Measurements from ENCODE around the gene ZMIZ1. TPM values are rescaled to one million over a fixed set of nuclear protein-coding genes. Genes with fewer than 3 reads are reported as not detected.

ZMIZ1 gene
- total RNA-seq, 1 donor from 2014 or later, result 84.7 TPM

DNA sequence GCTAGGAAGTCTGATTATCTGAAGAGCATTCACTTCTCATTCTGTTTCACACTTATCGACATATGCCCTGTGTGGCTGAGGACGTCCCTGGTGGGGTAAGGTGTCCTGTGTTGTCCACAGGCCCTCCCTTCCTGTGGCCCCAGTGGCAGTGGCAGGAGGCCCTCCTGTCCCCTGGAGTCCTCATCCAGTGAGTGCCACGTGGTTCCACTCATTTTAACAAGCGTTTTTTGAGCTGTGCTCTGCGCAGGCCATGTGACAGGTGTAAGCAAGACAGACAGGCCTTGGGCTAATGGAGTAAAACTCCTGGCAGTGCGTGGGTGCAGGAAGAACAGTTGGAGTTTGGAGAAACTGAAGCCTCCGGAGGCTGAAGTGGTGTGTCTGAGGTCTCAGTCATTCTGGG, 239.2 kb downstream of the ZMIZ1 start:
- peaks cover 91% of the 10 kb centered on the region for H3K36me3 ChIP-seq
- no peak for DNase-seq
- intact Hi-C loops (cut with DNase I), result no loop called here
- H3K9me3 ChIP-seq, result no peaks in the 10 kb centered on the region
- no peak overlapping the region for H3K27ac ChIP-seq
- H3K27me3 ChIP-seq, result no peaks in the 10 kb centered on the region
- ATAC-seq, result no peak
- H3K4me1 ChIP-seq, result no peaks in the 10 kb centered on the region
- TF ChIP-seq, protein P1, sequence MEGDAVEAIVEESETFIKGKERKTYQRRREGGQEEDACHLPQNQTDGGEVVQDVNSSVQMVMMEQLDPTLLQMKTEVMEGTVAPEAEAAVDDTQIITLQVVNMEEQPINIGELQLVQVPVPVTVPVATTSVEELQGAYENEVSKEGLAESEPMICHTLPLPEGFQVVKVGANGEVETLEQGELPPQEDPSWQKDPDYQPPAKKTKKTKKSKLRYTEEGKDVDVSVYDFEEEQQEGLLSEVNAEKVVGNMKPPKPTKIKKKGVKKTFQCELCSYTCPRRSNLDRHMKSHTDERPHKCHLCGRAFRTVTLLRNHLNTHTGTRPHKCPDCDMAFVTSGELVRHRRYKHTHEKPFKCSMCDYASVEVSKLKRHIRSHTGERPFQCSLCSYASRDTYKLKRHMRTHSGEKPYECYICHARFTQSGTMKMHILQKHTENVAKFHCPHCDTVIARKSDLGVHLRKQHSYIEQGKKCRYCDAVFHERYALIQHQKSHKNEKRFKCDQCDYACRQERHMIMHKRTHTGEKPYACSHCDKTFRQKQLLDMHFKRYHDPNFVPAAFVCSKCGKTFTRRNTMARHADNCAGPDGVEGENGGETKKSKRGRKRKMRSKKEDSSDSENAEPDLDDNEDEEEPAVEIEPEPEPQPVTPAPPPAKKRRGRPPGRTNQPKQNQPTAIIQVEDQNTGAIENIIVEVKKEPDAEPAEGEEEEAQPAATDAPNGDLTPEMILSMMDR (IDR thresholded peaks at IDR 0.05), result no peak
- no peak overlapping the region for H3K4me3 ChIP-seq

DNA sequence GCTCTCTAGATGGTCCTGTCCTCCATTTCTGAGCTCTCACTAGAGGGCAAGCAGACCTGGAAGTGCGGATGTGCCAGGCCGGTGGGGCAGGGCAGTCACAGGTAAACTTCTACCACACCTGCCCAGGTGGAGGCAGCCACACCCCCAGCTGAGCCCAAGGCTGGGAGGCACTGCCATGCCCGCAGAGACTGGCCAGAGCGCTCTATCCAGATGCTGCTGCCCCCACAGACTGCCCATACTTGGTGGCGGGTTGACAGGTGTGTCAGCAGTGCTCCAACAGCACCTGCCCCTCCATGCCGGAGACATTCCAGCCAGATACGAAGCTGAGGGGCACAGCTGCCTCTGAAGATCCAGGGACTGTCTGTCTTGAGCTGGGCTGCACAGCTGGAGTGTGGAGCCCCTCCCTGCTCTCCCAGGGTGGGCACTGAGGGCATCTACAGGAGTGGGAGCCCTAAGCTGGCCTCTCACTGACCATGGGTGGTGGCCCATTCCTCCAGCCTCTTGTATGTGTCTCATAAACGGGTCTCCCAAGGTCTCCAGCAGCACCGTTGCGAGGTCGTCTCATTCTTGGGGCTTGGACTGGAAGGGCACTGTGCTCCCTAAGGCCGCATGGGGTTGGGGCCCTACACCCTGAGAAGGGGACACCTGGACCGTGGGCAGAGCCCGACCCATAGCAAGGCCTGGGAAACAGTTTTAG, 240.4 kb downstream of the ZMIZ1 start:
- peaks cover 91% of the 10 kb centered on the region for H3K36me3 ChIP-seq
- no peak overlapping the region for H3K4me3 ChIP-seq
- H3K9me3 ChIP-seq, result no peaks in the 10 kb centered on the region
- TF ChIP-seq, protein P1 (IDR thresholded peaks at IDR 0.05), result no peak
- DNase-seq (no peak), ATAC-seq (no peak)
- H3K27me3 ChIP-seq, result no peaks in the 10 kb centered on the region
- no peak overlapping the region for H3K27ac ChIP-seq
- intact Hi-C loops (cut with DNase I), result no loop called here
- H3K4me1 ChIP-seq, result no peaks in the 10 kb centered on the region

DNA sequence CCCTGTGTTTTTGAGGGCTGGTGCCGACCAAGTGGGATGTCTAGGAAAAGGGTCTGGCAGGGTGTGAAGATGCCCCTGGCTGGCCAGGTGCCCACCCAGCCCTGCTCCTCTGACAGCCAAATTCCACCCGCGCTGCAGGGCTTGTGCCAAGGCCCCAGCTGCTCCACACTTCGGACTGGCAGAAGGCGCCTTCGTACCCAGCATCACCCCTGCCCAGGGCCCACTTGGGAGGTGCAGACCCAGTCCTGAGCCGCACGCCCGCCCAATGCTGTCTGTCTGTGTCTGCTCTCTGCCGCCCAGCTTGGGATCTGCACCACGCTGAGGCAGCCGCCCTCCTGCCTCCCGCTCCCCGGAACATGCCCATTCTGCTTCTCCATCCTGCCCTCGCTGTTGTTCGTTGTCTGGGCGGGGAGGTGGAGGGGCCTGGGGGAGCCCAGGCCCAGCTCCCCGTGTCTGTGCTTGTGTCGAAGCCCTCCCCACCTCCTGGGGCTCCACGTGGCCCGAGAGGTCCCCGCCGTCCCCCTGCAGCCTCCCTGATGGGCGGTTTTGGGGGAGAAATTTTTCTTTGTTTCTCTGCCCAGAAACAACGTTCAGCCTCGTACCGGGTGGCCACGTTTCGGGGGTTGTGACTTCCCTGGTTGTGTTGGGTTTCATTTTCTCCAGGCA, 241.6 kb downstream of the ZMIZ1 start:
- TF ChIP-seq, protein P1 (IDR thresholded peaks at IDR 0.05), result no peak
- DNase-seq, result no peak
- ATAC-seq, result no peak
- H3K4me3 ChIP-seq, result no peak overlapping the region
- H3K27ac ChIP-seq, result no peak overlapping the region
- H3K27me3 ChIP-seq, result no peaks in the 10 kb centered on the region
- H3K4me1 ChIP-seq, result no peaks in the 10 kb centered on the region
- H3K9me3 ChIP-seq, result no peaks in the 10 kb centered on the region
- H3K36me3 ChIP-seq, result peaks cover 90% of the 10 kb centered on the region
- intact Hi-C loops (cut with DNase I), result no loop called here

DNA sequence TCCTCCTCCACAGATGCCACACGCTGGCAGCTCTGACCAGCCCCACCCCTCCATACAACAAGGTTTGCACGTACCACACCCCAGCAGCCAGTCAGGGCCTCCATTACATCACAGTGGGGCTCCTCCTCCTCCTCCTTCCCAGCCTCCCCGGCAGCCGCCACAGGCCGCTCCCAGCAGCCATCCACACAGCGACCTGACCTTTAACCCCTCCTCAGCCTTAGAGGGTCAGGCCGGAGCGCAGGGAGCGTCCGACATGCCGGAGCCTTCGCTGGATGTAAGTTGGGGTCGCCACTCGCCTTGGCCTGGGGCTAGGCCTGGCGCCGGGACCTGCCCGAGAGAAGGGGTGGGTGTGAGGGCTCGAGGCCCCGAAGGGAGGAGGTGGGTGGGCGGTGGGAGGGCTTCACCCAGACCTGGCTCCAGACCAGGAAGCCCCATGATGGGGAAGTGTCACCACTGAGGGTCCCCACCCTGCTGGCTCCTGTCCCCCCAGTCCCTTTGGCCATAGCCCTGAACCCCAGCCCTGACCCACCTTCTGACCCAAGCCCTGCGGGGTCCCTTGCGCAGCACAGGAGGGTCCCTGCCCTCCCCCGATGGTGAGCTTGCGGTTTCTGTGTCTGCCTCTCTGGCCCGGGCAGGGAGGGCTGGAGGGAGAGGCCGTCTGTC, 242.3 kb downstream of the ZMIZ1 start:
- Histone ChIP-seq H3K4me3 (no peak overlapping the region), H3K9me3 (no peaks in the 10 kb centered on the region), H3K36me3 (peaks cover 86% of the 10 kb centered on the region), H3K27me3 (no peaks in the 10 kb centered on the region), H3K27ac (no peak overlapping the region), H3K4me1 (no peaks in the 10 kb centered on the region)
- no peak for DNase-seq
- no peak for ATAC-seq
- intact Hi-C loops (cut with DNase I), result no loop called here
- TF ChIP-seq, protein P1 (IDR thresholded peaks at IDR 0.05), result no peak

DNA sequence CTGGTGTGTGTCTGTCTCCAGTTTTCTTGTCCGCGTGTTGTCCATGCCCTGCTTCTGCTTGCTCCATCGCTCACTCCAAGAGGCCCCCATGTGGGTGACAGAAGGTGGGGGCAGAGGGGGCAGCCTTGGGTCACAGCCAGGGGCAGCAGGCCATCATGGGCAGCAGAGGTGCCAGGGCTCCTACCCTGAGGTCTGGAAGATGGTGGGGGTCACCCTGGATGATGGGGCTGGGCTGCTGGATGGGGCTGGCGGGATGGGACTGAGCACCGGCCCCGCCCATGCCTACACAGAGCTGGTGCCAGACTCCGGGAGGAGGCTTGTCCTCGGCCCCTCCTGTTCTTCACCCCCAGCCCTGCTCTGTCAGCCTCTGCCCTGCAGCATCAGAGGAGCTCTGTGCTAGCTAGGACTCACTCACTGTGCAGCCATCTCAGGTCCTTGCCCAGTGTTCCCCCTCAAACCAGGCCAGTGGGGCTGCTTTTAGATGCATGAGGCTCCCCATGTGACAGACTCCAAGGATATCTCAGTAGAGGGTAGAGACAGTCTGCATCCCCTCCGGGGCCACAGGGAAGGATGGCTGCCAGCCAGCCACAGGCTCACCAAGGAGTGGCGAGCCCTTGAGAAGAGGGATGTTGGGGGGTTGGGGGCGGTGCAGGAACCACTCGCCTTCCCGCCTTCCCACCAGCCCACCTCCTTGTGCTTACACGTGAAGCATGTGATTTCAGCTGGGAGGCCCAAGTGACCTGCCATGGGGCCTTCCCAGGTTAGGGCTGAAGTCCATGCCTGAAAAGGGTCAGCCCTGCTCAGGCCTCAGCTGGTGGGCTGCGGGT, 243.0 kb downstream of the ZMIZ1 start:
- TF ChIP-seq, protein P1 (IDR thresholded peaks at IDR 0.05), result no peak
- intact Hi-C loops (cut with DNase I), result no loop called here
- no peak overlapping the region for H3K27ac ChIP-seq
- H3K27me3 ChIP-seq, result no peaks in the 10 kb centered on the region
- H3K36me3 ChIP-seq, result peaks cover 79% of the 10 kb centered on the region
- no peaks in the 10 kb centered on the region for H3K9me3 ChIP-seq
- H3K4me1 ChIP-seq, result peaks cover 5% of the 10 kb centered on the region
- DNase-seq (no peak), ATAC-seq (no peak)
- no peak overlapping the region for H3K4me3 ChIP-seq
